HepG2 (cell line): ENCODE data around the gene OGA.

Source experiments
- CEBPG ChIP-seq: IDR thresholded peaks from 2 replicates; pipeline ENCODE4 v1.6.1; 2016
- EZH2 ChIP-seq: conservative IDR thresholded peaks from 2 replicates; pipeline ENCODE4 v1.6.1; 2012; ENCODE audit warnings: mild to moderate bottlenecking, low read depth, low read length, moderate library complexity
- NFIC ChIP-seq: IDR thresholded peaks from 2 replicates; pipeline ENCODE4 v1.6.1; 2012; ENCODE audit warnings: mild to moderate bottlenecking, low read length, inconsistent platforms
- ONECUT2 ChIP-seq: sonication (generic); formaldehyde crosslinking; IDR thresholded peaks from 2 replicates; pipeline ENCODE4 v1.4.0; 2020; ENCODE audit warnings: missing genetic modification reagents
- POLR2G ChIP-seq: fragments of 200-400 bp; formaldehyde crosslinking; IDR thresholded peaks from 2 replicates; pipeline ENCODE4 v1.6.1; 2018; ENCODE audit warnings: mild to moderate bottlenecking, low read depth, low read length, moderate library complexity
- REL ChIP-seq: sonication (generic); formaldehyde crosslinking; conservative IDR thresholded peaks from 2 replicates; pipeline ENCODE4 v1.8.0; 2022; ENCODE audit warnings: mild to moderate bottlenecking, missing genetic modification reagents, moderate library complexity
- RXRA ChIP-seq: sonication (generic); formaldehyde crosslinking; IDR thresholded peaks from 2 replicates; pipeline ENCODE4 v1.5.1; 2020; ENCODE audit warnings: missing genetic modification reagents
- SMAD9 ChIP-seq: sonication (generic); formaldehyde crosslinking; IDR thresholded peaks from 2 replicates; pipeline ENCODE4 v1.5.1; 2020; ENCODE audit warnings: mild to moderate bottlenecking, missing genetic modification reagents
- ZBTB1 ChIP-seq: sonication (generic); formaldehyde crosslinking; IDR thresholded peaks from 2 replicates; pipeline ENCODE4 v1.4.0; 2020; ENCODE audit warnings: missing genetic modification reagents, borderline replicate concordance
- ZBTB8A ChIP-seq: sonication (generic); formaldehyde crosslinking; IDR thresholded peaks from 2 replicates; pipeline ENCODE4 v1.4.0; 2020; ENCODE audit warnings: mild to moderate bottlenecking, low read depth, missing genetic modification reagents, borderline replicate concordance
- ZNF558 ChIP-seq: sonication (generic); formaldehyde crosslinking; IDR thresholded peaks from 2 replicates; pipeline ENCODE4 v1.9.0; 2022; ENCODE audit warnings: mild to moderate bottlenecking, missing genetic modification reagents, borderline replicate concordance
- ZSCAN31 ChIP-seq: sonication (generic); formaldehyde crosslinking; IDR thresholded peaks from 2 replicates; pipeline ENCODE4 v1.5.0; 2020; ENCODE audit warnings: low read depth, mild to moderate bottlenecking, missing genetic modification reagents
- TF ChIP-seq, protein P1 (sequence below): sonication (generic); formaldehyde crosslinking; IDR thresholded peaks from 2 replicates; pipeline ENCODE4 v1.5.0; 2020; ENCODE audit warnings: mild to moderate bottlenecking, missing genetic modification reagents, moderate library complexity
- TF ChIP-seq, protein P2 (sequence below), 2 experiments: sonication (generic) in 1 of 2; formaldehyde crosslinking in 1 of 2; IDR thresholded peaks; 2 replicates each; pipeline versions ENCODE4 v1.4.0 to v1.6.1; 2018 to 2020; ENCODE audit warnings: missing genetic modification reagents in 2 of 2, borderline replicate concordance in 1 of 2, low read depth in 1 of 2, mild to moderate bottlenecking in 1 of 2, missing biosample characterization in 1 of 2

DNA sequence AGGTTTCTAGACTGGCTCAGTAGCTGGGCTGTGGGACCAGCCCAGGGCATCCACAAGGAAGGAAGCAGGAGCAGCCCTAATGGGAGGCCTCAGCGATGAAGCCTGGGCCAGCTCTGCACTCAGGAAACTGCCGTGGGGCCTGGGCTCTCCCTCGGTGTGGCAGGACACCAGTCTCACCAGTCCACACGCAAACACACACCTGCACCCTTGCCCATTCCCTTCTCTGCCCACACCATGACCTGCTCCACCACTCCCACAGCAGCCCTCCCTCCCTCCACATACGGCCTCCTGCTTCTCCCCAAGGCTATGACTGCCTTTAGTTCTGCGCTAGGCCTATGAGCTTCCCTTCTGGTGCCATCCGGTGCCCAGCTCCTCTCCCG, 49.5 kb downstream of the OGA start:
- TF ChIP-seq ZBTB1 (CRISPR knock-in tag) (no peak), REL (CRISPR knock-in tag) (no peak), ZBTB8A (CRISPR knock-in tag) (no peak), EZH2 (no peak), ZNF558 (CRISPR knock-in tag) (no peak), POLR2G (no peak), ZSCAN31 (no peak), NFIC (no peak), ONECUT2 (CRISPR knock-in tag) (no peak), RXRA (CRISPR knock-in tag) (no peak), SMAD9 (no peak), CEBPG (CRISPR knock-in tag) (no peak)
- TF ChIP-seq, protein P1, sequence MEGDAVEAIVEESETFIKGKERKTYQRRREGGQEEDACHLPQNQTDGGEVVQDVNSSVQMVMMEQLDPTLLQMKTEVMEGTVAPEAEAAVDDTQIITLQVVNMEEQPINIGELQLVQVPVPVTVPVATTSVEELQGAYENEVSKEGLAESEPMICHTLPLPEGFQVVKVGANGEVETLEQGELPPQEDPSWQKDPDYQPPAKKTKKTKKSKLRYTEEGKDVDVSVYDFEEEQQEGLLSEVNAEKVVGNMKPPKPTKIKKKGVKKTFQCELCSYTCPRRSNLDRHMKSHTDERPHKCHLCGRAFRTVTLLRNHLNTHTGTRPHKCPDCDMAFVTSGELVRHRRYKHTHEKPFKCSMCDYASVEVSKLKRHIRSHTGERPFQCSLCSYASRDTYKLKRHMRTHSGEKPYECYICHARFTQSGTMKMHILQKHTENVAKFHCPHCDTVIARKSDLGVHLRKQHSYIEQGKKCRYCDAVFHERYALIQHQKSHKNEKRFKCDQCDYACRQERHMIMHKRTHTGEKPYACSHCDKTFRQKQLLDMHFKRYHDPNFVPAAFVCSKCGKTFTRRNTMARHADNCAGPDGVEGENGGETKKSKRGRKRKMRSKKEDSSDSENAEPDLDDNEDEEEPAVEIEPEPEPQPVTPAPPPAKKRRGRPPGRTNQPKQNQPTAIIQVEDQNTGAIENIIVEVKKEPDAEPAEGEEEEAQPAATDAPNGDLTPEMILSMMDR (CRISPR knock-in tag), result no peak
- TF ChIP-seq, protein P2, sequence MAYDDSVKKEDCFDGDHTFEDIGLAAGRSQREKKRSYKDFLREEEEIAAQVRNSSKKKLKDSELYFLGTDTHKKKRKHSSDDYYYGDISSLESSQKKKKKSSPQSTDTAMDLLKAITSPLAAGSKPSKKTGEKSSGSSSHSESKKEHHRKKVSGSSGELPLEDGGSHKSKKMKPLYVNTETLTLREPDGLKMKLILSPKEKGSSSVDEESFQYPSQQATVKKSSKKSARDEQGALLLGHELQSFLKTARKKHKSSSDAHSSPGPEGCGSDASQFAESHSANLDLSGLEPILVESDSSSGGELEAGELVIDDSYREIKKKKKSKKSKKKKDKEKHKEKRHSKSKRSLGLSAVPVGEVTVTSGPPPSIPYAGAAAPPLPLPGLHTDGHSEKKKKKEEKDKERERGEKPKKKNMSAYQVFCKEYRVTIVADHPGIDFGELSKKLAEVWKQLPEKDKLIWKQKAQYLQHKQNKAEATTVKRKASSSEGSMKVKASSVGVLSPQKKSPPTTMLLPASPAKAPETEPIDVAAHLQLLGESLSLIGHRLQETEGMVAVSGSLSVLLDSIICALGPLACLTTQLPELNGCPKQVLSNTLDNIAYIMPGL (CRISPR knock-in tag; IDR thresholded peaks at IDR 0.05; ENCODE audit: borderline replicate concordance in 1 of 2, low read depth in 1 of 2), result no peak
